OCI-LY3 (cell line): ENCODE measurements around the gene ENOX2.
"Not testable (repeated sequence)": the region's sequence is repeated elsewhere in the genome, so short reads cannot be mapped to it uniquely, and the experiment has no call there.

Experiments used
- H2AFZ ChIP-seq: fragments of 200-600, 300-600 bp; shearing (Covaris generic); 2 replicates; pipeline ENCODE4 v1.6.0; 2014; ENCODE audit warnings: antibody characterized with exemption, low read depth, low read length
- H3K27ac ChIP-seq: fragments of 200-600, 300-600 bp; sonication (generic); 2 replicates; pipeline ENCODE4 v1.5.1; 2014; ENCODE audit warnings: mild to moderate bottlenecking, low read length, moderate library complexity, mixed read lengths
- H3K27me3 ChIP-seq: fragments of 200-600, 300-600 bp; sonication (generic); 2 replicates; pipeline ENCODE4 v1.6.1; 2014; ENCODE audit warnings: low read depth, low read length, mixed read lengths
- H3K36me3 ChIP-seq: fragments of 200-600, 300-600 bp; sonication (generic); replicated peaks from 2 replicates; pipeline ENCODE3; 2014; ENCODE audit warnings: low read depth, low read length, mixed read lengths
- H3K4me1 ChIP-seq: fragments of 300-600, 200-600 bp; sonication (generic); 2 replicates; pipeline ENCODE4 v1.6.1; 2014; ENCODE audit warnings: low read length, mixed read lengths
- H3K4me2 ChIP-seq: fragments of 200-600, 300-600 bp; sonication (generic); 2 replicates; pipeline ENCODE4 v1.6.1; 2014; ENCODE audit warnings: low read length, mixed read lengths
- H3K4me3 ChIP-seq: fragments of 300-600, 200-600 bp; sonication (generic); 2 replicates; pipeline ENCODE4 v1.5.1; 2014; ENCODE audit warnings: antibody characterized with exemption, mild to moderate bottlenecking, low read length, moderate library complexity
- H3K79me2 ChIP-seq: fragments of 300-600, 200-600 bp; shearing (Covaris generic); 2 replicates; pipeline ENCODE4 v1.6.1; 2014; ENCODE audit warnings: mild to moderate bottlenecking, low read length, mixed read lengths
- H3K9ac ChIP-seq: fragments of 300-600, 200-600 bp; shearing (Covaris generic); 2 replicates; pipeline ENCODE4 v1.6.0; 2014; ENCODE audit warnings: mild to moderate bottlenecking, low read length, moderate library complexity
- H3K9me3 ChIP-seq: fragments of 200-600, 300-600 bp; shearing (Covaris generic); 2 replicates; pipeline ENCODE4 v1.6.1; 2014; ENCODE audit warnings: low read length, mixed read lengths; ENCODE audit not compliant: insufficient read depth
- H4K20me1 ChIP-seq: fragments of 200-600, 300-600 bp; sonication (generic); 2 replicates; pipeline ENCODE4 v1.6.1; 2016; ENCODE audit warnings: low read length, mixed read lengths; ENCODE audit not compliant: insufficient read depth
- CTCF ChIP-seq: fragments of 200-600, 300-600 bp; sonication (generic); IDR thresholded peaks from 2 replicates; pipeline ENCODE4 v1.5.1; 2014; ENCODE audit warnings: antibody characterized with exemption, low read length, low read depth
- EZH2phosphoT487 ChIP-seq: fragments of 200-600 bp; shearing (Covaris generic); IDR thresholded peaks from 2 replicates; pipeline ENCODE4 v1.6.1; 2018; ENCODE audit warnings: antibody characterized with exemption, mixed run types, low read depth

ENOX2 gene

GRCh38 chrX:130799393-130799792 is 103.6 kb downstream of the ENOX2 start:
- Histone ChIP-seq H3K27me3 (no peaks in the 10 kb centered on the region), H3K79me2 (no peaks in the 10 kb centered on the region), H3K36me3 (no peaks in the 10 kb centered on the region), H3K9ac (no peak overlapping the region), H3K27ac (no peak overlapping the region), H3K4me2 (no peak overlapping the region), H2AFZ (no peak overlapping the region), H3K4me3 (no peak overlapping the region), H3K4me1 (no peaks in the 10 kb centered on the region), H3K9me3 (no peaks in the 10 kb centered on the region), H4K20me1 (no peaks in the 10 kb centered on the region)
- TF ChIP-seq CTCF (no peak), EZH2phosphoT487 (no peak)

DNA sequence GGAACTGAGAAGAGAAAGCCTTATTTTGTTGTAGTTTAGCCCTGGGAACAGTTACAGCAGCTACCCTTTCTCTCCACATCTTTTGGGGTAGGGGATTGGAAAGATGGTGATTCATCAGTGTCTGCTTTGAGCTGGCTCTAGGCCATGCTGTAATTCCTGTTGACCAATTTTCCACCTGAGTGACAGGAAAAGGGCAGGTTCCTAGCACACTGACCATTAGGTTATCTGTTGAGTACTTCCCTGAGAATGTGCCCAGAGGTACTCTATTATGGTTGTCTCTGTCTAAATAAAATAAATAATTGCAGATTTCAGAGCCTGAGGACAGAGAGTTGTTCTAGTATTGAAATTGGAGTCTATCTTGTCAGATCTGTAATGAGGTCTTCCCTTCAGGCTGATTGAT is 109.0 kb downstream of the ENOX2 start:
- no peak overlapping the region for H2AFZ ChIP-seq
- H3K4me2 ChIP-seq = no peak overlapping the region
- no peaks in the 10 kb centered on the region for H4K20me1 ChIP-seq
- no peak overlapping the region for H3K4me3 ChIP-seq
- no peaks in the 10 kb centered on the region for H3K4me1 ChIP-seq
- no peaks in the 10 kb centered on the region for H3K27me3 ChIP-seq
- no peak overlapping the region for H3K9ac ChIP-seq
- no peaks in the 10 kb centered on the region for H3K9me3 ChIP-seq
- no peak for TF ChIP-seq EZH2phosphoT487
- TF ChIP-seq CTCF = no peak
- no peaks in the 10 kb centered on the region for H3K79me2 ChIP-seq
- H3K27ac ChIP-seq = no peak overlapping the region
- no peaks in the 10 kb centered on the region for H3K36me3 ChIP-seq

- H3K9me3 ChIP-seq, H3K27ac ChIP-seq, H3K4me3 ChIP-seq, H3K4me1 ChIP-seq, H3K36me3 ChIP-seq, H3K79me2 ChIP-seq, H3K4me2 ChIP-seq, H2AFZ ChIP-seq, H3K27me3 ChIP-seq, H3K9ac ChIP-seq, H4K20me1 ChIP-seq: not testable (repeated sequence)
Observed at GRCh38 chrX:130791870-130792269, 111.1 kb downstream of the ENOX2 start.

GRCh38 chrX:130789793-130790192 is 113.2 kb downstream of the ENOX2 start:
- H3K4me1 ChIP-seq = no peaks in the 10 kb centered on the region
- H3K27me3 ChIP-seq = no peaks in the 10 kb centered on the region
- H4K20me1 ChIP-seq = no peaks in the 10 kb centered on the region
- TF ChIP-seq CTCF (no peak), EZH2phosphoT487 (no peak)
- no peak overlapping the region for H2AFZ ChIP-seq
- no peaks in the 10 kb centered on the region for H3K9me3 ChIP-seq
- H3K27ac ChIP-seq = no peak overlapping the region
- no peak overlapping the region for H3K4me3 ChIP-seq
- no peak overlapping the region for H3K9ac ChIP-seq
- no peaks in the 10 kb centered on the region for H3K36me3 ChIP-seq
- H3K79me2 ChIP-seq = no peaks in the 10 kb centered on the region
- H3K4me2 ChIP-seq = no peak overlapping the region
